ENCODE data around the gene ANTXR1.
A peak's percentile ranks its signal among the peaks of the same experiment; 100 is the strongest.

Gene ANTXR1

DNA sequence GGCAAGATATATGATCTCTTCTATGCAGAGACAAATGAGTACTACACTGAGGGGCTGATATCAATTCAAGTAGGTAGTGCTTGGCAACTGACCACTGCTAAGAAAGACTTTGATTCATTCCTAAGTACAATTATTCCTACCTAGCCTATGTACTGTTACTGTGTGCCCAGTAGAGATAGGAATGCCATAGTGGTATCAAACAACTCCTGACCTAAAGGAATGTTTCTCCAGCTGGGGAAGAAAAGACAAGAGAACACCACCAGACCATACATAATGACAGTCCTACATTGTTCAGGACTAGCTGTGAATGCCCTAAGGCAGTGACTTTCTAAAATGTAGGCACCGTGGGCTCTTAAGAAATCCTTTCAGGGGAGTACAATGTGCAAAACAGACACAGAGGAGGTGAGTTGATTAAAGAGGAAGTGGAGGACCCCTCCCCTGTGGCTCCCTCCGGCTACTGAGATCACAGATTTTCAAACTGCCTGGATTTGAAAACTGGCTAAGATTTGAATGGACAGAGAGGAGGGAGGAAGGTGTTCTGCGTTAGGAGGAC, 89.1 kb downstream of the ANTXR1 start:
- no peak for FAIRE-seq

DNA sequence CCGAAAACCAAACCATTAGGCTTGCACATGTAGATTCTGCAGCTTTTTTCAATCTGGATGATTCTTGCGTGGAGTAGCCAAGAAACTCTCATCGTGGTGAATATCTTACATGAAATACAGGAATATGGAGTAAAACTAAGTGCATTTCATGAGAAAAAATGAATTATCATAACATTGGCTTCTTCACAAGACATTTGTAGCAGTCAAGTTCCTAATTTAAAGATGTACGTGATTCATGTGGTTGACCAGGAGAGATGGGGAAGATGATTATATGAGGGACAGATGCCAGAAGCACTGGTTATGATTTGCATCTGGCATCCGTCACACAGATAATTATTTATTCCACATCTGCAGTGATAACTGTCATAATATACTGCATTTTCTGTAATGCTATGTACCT, 90.4 kb downstream of the ANTXR1 start:
- FAIRE-seq = no peak

DNA sequence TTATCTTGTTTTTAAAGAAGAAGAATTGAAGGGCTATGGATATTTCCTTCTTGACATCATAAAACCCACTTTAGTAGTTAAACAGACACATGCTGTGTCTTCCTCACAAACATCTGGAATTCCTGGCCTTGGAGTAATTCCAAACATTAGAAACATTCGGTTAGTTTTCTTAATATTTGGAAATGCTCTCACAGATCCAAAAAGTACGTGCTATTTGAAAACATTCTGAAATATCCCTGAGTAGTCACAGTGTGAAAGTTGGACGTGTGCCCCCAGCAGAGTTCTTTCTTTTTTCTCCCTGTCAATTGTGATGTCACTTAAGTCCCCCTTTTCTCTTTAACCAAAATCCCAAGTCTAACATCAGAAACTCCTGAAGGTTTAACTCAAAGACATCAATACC, 91.3 kb downstream of the ANTXR1 start:
- peak; percentile 72 for FAIRE-seq

DNA sequence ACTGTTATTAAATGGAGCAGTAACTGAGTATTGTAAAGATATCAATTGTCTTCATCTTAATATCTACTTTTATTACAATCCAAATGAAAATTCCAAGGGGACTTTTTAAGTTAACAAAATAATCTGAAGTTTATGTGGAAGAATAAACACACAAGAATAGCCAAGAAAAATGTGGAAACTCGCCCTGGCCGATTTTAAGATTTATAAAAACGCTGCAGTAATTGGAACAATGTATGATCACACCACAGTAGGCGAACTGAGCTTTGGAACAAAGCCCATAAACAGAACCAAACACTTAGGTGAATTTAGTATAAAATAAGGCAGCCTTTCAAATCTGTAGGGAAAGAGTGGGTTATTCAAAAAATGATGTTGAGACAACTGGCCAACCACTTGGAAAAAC, 96.3 kb downstream of the ANTXR1 start:
- no peak for FAIRE-seq

DNA sequence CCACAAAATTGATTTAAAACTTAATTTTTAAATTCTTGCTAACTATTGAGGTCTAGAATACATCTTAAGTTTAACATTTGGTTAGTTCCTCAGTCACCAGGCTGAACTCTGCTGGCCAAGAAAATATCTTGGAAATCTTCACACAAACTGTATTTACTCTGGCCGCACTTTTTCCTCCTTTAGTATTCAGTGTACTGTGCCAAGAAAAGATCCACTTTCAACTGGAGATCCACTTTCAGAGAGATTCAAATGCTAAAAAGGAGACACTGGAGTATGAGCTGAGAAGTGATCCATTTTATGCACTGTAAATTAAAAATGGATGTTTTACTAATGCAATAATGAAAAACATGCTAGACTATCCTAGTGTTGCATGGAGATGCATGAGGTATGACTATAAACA, 98.1 kb downstream of the ANTXR1 start:
- FAIRE-seq = no peak

DNA sequence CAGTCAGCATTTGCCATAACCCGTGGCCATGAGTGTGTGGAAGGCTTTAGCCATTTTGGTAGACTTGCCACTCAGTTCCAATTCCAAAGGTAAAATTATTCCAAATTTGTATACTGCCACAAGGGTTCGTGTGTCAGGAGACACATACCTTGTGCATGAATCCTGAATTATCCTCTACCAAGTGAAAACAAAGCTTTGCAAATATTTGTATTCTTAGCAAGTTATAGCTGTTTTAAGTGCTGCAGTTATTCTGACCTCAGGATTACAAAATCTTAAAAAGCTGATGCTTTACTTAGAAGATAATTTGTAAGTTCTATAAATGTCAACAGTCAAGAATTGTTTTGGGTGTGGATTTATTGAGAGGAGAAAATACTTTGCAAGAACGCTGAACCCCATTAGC, 100.6 kb downstream of the ANTXR1 start:
- no peak for FAIRE-seq

DNA sequence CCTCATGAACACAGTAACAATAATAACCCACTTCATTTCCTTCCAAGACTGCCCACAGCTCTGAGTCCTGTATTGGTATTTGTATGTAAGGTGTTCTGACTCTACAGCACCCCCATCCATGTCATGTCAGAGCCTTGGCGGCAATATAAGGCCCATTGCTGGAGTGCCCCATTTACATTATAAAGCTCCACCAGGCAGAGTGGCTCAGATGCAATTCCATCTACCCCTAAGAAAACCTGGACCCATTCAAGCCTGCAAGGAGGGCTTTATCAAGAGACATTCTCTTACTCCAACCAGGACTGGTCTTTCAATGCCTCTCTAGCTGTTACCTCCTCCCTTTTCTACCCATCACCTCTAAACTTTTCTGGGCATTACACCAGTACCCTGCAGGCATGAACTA, 101.6 kb downstream of the ANTXR1 start:
- no peak for FAIRE-seq

DNA sequence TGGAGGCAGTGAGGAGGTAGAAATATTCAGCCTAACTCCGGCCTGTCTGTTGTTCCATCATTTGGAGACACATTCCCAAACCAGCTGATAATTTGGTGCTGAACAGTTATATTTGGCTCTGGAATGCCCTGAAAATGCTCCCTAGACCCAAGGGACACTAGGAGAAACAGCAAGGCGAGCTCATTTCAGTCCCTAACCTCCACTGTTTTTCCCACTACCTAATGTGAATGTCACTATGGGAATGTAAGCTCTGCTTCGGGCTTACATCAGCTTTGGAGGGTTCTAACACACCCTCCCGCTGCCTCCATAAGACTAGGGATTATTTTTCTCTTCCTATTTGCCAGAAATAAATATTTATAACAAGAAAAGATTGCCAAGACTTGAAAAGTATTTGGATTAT, 103.5 kb downstream of the ANTXR1 start:
- FAIRE-seq = no peak

DNA sequence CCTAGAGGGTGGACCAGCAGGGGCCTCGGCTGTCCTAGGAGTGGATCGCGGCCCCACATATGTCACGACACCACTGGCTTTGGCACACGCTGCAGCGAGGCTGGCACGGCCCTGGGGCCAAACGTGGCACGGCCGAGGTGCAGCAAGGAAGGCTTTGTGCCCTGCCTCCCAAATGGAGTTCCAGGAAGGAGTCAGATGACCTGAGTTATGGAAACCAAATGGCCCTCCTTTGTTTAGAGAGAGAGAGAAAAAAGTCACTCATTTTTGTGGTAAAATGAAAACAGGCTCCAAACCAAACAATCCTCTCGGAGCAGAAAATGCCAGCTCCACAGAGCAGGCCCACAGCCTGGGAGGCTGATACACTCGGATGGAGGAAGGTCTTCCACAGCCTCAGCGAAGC, 105.6 kb downstream of the ANTXR1 start:
- no peak for FAIRE-seq

DNA sequence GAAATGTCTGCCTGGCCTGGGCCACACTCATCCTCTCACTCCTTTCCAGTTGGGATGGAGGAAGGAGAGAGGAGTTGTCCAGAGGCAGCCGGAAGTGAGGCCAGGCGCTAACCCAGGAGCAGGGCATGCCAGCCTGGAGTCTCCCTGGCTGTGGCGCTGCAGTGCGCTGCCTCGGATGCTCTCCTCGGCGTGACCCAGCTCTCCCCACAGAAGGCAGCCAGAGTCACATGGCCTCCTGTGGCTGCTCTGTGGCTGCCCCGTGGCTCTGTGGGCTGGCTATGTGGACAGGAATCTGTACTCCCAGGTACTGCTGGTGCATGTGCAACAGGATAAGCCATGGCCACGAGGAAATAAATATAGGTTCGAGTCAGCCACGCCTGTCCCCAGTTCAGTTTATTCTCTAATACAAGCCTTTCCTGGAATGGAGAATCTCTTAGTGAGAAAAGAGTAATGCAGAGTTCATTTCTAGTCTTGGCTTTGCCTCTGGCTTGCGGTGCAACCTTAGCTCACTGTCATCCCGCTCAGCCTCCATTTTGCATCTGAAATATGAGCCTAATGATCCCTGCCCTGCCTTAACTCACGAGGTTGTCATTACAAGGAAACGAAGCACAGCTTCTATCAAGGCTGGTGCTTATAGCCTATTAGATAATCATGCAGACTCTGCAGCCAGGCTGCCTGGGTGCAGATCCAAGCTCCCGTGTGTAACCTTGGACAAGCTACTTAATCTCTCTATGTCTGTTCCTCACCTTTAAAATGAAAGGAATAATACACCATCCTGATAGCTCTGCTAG, 106.3 kb downstream of the ANTXR1 start:
- no peak for FAIRE-seq

DNA sequence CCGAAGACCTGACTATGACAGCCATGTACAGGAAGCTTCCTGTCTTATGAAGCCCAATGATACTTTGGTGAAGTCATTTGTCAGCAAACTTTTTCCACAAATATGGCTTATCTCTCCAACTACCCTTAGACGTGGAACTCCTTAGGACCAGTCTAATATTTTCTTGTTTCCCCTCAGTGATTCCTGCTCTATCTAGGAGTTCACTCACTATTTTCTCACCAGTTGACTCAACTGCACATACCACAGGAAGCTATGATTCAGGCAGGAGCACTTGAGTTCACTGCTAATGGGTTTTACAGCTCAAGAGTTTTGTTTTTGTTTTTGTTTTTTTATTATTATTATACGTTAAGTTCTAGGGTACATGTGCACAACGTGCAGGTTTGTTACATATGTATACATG, 109.3 kb downstream of the ANTXR1 start:
- FAIRE-seq = no peak

DNA sequence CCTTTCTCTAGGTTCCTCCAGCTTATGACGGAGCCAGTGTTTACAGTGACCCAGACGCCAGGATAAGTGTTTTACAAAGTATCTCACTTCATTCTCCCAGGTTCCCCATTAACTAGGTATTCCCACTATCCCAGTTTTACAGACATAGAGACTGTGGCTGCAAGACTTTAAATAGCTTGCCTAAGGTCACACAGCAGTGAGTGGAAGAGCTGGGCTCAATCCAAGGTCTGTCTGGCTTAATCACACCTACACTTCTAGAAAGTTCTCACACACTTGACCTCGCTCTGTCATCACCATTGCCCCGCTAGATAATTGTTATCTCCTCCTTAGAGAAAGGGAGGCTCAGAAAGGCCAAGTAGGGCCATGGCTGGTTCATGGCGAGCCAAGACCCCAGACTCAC, 110.2 kb downstream of the ANTXR1 start:
- no peak for FAIRE-seq

DNA sequence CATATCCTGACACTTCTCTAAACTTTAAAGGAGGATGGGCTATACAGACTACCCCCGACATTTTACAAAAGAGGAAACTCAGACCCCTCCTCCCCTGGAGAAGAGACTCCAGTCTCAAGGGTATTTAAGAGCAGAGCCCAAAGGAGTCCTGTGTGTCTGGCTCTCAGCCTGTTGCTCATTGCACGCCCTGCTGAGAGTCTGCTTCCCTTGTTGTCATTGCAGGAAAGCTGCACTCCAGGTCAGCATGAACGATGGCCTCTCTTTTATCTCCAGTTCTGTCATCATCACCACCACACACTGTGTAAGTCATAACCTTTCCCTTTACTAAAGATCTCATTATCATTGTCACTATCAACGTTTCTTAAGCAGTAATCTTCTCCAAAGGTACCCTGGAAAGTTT, 111.4 kb downstream of the ANTXR1 start:
- no peak for FAIRE-seq

DNA sequence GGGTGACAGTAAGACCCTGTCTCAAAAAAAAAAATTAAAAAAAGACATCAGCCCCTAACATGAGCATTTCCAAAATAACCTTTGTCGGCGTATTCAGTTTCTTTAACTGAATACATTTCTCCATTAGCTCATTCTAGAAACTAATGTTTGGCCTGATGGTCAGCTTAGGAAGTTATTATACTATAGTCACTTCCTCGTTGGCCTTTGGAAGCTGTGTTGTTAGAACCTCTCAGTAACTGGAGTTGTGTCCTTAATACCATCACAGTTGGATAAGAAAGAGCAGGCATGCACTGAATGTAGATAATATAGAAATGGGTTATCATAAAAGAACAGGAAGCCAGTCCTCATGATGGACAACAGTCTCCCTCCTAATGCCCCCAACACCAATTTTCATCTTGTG, 112.8 kb downstream of the ANTXR1 start:
- no peak for FAIRE-seq

DNA sequence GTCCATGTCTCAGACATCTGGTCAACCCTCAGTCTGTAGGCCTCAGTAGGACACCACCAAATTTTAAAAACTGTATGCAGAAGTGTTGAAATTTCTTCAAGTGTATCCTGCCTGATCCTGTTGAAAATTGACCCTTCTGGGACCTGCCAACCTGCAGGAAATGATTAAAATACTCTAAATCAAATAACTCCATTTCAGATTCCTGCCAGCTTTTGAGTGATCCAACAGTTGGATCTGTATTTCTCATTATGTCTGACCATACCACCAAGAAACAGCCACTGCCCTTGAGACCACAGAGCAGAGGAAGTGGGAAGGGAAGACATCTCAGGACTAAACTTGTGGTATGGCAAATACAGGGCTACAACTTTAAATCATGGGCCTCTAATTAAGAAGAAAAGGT, 113.4 kb downstream of the ANTXR1 start:
- no peak for FAIRE-seq

DNA sequence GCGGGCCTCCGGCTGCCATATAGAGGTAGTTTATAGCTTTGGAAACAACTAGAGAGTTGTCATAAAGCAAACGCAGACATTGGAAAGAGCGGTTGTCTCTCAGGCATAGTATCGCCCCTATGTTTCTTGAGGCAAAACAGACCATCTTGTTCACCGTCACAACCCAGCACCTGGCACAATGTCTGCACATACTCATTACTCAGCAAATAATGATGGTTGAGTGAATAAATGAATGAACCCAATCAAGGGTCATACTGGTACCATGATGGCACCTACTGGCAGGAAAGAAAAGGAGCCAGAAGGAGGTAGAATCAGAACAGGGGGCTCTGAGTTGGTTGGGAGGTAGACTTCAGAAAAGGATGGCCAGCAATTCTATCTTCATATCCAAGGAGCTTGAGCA, 118.5 kb downstream of the ANTXR1 start:
- no peak for FAIRE-seq

DNA sequence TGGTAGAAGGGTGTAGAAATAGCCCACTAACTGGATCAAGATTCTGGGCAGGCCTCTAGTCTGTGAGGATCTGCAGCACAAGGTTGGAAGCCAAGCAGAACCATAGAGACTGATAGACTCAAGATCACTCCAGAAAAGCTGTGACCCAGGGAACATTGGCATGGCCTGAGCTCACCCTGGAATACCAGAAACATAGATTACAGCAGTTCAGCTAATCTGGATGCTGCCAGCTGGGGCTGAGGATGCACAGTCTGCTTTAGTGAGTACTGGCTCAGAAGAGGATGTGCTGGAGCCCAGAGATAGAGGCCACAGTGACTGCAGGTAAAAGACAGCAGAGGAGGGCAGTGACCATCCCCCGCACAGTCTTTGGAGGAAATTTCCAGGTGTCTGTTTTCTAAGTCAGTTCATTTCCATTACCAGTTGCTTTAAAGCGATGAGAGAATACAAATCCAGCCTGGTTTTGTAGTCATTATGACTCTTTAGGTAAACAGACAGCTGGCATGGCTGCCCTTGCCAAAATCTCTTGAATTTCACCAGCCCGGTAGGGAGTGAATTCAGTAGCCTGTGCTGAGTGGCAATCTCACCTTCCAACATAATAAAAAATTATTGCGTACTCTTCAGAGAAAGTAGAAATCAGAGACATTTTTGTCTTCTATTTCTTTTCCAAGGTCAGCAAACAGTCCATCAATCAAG, 119.2 kb downstream of the ANTXR1 start:
- no peak for FAIRE-seq

DNA sequence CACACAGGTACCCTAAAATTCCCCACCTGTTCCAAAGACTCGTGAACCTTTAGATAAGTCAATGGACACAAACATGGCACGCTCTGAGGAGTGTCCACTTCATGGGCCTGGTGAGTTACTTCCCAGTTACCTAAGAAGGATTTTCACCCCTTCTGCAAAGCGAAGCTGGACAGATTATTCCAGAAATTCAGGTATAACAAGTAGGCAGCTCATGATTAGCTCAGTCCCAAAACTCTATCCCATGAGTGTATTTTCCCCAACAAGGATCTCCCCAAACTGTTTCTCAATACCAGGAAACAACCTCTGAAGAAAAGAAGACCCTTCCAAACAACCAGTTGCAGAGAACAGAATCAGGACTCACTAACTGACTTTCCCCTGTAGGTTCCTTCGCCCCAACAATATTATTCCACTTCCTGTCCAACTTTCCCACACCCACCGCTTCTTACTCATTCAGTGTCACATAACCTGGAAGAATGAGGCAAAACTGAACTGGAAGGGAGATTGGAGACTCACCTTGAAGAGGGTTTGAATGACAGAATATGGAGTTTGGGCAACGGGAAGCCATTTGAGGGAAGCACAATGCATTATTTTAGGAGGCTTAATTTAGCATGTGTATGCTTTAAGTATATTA, 120.1 kb downstream of the ANTXR1 start:
- no peak for FAIRE-seq

DNA sequence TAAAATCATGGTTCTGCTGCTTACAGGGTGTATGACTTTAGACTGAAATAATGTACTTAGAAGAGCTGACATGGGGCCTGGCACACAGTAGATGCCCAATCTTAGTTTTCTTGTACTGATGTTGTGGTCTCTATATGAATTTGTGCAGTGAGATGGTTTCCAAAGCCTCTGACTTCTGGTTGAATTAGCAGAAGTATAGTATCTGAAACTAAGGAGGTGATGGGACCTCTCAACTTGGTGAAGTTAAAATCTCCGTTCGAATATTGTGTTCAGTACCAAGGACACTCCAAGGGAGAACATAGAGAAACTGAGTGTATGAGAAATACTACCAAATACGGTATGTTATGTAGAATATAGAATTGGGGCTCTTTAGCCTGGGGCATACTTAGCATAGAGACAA, 120.9 kb downstream of the ANTXR1 start:
- FAIRE-seq = no peak

DNA sequence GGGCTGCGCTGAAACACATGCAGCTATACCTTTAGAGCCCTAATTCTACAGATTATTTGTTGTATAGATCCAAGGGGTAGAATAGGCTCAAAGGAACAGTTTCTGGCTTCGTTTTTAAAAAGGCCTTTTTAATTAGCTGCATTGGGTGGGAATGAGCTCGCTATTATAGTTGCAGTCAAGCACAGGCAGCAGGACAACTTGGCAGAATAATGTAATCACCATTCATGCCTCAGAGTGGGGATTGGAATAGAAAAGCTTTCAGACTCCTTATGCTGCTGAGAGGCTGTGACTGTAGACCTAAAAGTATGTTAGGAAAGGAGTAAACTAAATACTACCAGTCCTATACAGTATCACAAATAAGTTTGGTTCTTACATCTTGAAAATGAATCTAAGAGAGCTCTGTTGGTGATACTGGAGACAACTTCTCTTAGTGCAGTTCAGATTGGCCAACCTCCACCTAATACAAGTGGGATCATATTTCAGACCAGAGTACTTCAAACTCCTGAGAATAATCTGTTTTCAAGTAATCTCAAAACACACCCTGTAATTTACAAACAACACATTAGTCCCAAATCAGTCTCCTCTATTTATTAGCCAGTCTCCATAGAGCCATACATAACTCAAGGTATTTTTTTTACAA, 121.4 kb downstream of the ANTXR1 start:
- no peak for FAIRE-seq

DNA sequence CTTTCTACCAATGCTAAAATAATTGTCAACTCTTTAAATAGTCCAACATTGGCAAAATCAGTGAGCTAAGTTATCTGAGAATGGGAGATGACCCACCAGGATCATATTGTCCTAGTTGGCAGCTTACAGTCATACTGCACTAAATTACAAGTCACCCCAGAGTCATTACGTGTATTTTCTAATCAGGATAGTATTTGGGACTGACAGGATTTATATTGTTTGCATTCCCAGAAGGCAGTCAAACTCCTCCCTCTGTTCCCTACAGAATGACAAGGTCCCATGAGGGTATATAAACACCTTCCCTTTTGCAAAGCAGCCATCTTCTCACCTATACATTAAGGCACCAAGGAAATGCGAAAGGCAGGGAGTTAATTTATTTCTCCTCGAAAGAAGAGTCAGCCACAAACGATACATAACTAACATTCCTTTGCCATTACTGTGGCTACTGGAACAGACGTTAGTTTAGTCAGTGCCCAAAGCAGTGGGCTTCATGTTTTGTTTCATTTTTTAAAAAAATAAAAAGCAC, 125.3 kb downstream of the ANTXR1 start:
- FAIRE-seq = no peak

DNA sequence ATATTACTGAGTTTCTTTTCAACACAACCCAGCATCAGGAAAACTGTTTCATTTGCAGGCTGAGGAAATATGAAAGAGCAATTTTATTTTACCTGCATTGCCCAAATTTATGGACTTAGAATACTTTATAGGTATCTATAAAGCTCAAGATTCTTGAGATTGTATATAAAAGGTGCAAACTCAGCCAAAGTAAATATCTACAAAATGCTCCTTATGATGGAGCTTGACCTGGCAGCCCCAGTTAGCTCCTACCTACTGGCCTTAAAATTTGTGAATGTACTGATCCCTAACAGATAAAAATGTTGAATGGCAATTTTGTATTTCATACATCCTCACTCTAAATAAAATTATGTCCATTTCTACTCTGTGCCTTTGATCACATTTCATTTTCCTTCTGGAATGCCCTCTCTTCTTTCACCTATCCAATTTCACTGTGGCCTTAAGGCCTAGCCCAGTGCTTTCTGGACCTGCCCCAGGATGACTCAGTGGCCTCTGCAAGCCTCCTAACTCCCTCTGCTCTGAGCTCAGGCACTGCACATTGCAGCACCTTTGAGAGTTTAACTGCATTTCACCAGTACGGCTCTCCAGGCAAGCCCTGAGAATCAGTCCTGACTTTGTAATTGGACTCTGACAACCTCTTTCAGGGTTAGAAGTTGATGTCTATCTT, 125.9 kb downstream of the ANTXR1 start:
- FAIRE-seq = no peak
